ENCODE data around the gene ASF1B.
A peak's percentile ranks its signal among the peaks of the same experiment; 100 is the strongest.

ASF1B gene

DNA sequence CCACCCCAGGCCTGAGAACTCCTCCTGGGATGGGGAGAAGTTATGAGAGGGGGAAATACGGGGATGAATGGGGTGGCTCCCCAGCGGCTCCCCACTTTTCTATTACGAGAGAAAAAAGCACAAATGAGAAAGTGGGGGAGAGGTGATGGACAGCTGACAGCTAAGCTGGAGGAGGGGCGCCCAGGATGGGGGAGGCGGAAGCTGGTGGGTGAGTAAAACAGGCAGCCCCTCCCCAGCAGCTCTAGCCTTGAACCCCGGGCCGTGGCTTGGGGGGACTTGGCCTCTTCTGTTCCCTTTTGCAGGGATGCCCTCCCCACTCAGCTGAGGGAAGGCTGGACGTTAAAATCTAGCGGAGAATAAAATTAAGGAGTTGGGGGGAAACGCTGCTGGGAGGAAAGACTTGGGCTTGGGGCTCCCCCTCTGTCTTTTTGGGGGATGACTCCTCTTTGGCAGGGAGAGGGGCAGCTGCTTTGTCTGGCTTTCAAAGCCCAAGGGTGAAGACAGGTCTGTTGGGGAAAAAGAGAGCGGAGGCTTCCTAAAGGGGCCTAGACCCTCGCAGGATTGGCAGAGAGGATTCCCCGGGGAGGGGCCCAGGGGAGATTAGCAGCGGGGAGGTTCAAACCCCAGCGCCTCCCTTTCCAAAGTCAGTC is 44.5 kb downstream of the ASF1B start:
- Histone ChIP-seq H3K9me2 (replicated peaks; ENCODE audit: control insufficient read depth, low read length) (no peaks in the 10 kb centered on the region), H3K4me1 (ENCODE audit: control insufficient read depth, low read length) (peaks cover 18% of the 10 kb centered on the region), H3K27ac (ENCODE audit: low read depth, low read length) (peak overlapping the region; percentile 77), H3F3A (ENCODE audit: control insufficient read depth, insufficient read depth) (peaks cover 13% of the 10 kb centered on the region; the same call in 1 of the 2 replicates), H3K27me3 (ENCODE audit: control insufficient read depth, low read length) (no peaks in the 10 kb centered on the region), H3K79me2 (ENCODE audit: control insufficient read depth, low read length) (peaks cover 12% of the 10 kb centered on the region), H4K20me1 (ENCODE audit: control insufficient read depth, insufficient read depth, low read depth, low read length) (no peaks in the 10 kb centered on the region), H3K36me3 (ENCODE audit: control insufficient read depth, low read length) (peaks cover 29% of the 10 kb centered on the region), H3K4me3 (ENCODE audit: low read length) (peak overlapping the region; percentile 79), H3K4me2 (ENCODE audit: low read length) (peak overlapping the region; percentile 72), H3K9me3 (ENCODE audit: control insufficient read depth, insufficient read depth, low read length) (peaks cover 9% of the 10 kb centered on the region)
- no peak for TF ChIP-seq EZH2phosphoT487 (IDR thresholded peaks at IDR 0.05; ENCODE audit: borderline replicate concordance, low read length)
- TF ChIP-seq, protein P1, sequence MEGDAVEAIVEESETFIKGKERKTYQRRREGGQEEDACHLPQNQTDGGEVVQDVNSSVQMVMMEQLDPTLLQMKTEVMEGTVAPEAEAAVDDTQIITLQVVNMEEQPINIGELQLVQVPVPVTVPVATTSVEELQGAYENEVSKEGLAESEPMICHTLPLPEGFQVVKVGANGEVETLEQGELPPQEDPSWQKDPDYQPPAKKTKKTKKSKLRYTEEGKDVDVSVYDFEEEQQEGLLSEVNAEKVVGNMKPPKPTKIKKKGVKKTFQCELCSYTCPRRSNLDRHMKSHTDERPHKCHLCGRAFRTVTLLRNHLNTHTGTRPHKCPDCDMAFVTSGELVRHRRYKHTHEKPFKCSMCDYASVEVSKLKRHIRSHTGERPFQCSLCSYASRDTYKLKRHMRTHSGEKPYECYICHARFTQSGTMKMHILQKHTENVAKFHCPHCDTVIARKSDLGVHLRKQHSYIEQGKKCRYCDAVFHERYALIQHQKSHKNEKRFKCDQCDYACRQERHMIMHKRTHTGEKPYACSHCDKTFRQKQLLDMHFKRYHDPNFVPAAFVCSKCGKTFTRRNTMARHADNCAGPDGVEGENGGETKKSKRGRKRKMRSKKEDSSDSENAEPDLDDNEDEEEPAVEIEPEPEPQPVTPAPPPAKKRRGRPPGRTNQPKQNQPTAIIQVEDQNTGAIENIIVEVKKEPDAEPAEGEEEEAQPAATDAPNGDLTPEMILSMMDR (IDR thresholded peaks at IDR 0.05; ENCODE audit: low read depth, low read length, poor library complexity, severe bottlenecking), result peak; percentile 47

DNA sequence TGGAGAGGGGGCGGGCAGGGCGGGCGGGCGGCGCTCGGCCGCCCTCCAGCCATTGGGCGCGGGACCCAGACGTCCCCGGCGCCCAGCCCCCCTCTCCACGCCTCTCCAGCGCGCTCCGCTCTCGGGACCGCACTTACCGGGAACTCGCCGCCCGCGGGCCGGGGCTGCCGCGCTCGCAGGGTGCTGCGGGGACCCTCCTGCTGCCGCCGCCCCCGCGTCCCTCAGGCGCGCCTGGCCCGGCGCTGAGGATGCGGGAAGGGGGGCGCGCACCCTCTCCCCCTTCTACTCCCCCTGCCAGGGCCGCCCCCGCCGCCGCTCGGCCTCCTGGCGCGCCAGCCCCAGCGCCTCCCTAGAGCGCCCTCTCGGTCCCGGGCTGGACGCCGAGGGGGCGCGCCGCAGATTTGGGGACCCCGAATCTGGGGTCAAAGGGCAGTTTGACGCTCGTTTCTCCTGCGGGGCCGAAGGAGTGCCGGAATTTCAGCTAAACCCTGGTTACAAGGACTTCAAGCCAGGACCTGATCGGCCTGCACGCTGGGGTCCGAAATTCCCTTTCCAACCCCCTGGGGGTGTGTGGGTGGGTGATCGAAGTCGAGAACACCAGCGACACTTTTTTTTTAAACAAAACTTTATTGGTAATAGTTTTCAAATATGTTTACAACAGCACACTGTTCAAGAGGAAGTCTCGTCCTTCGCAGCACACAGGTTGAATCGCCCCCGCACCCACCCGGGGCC is 45.1 kb downstream of the ASF1B start:
- Histone ChIP-seq H3K36me3 (ENCODE audit: control insufficient read depth, low read length) (peaks cover 34% of the 10 kb centered on the region), H3K4me3 (ENCODE audit: low read length) (peak overlapping the region; percentile 79)

DNA sequence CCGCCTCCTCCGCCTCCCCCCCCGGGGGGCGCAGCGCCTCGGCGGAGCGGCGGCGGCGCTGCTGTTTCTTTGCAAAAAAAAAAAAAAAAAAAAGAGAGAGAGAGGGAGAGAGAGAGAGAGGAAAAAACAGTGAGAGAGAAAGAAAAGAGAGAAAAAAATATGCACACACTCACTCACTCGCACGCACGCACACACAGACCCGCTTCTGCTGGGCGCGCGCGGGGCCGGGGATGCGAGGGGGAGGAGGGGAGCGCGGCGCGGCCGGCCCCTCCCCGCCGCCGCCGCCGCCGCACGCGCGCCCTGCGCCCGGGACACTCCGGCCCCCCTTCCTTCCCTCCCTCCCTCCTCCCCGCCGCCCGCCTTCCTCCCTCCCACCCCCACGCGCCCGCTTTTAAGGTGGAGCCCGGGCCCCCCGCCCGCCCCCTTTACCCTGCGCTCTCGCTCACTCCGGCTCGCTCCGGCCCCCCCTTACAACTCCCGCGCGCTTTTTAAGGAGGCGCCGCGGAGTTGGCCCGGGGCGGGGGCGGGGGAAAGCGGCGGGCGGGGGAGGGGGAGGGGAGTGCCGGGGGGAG is 45.8 kb downstream of the ASF1B start, which contains the start of gene SAMD1:
SAMD1 (minus strand) TSS at position 243 of the 572 bp plus-strand sequence.
- peaks cover 39% of the 10 kb centered on the region for H3K36me3 ChIP-seq (ENCODE audit: control insufficient read depth, low read length)

More for the DNA sequence above, 45.1 kb downstream of the ASF1B start:
- Histone ChIP-seq H3K9me2 (replicated peaks; ENCODE audit: control insufficient read depth, low read length) (no peaks in the 10 kb centered on the region), H3K27ac (ENCODE audit: low read depth, low read length) (peak overlapping the region; percentile 77), H3K27me3 (ENCODE audit: control insufficient read depth, low read length) (no peaks in the 10 kb centered on the region), H3K79me2 (ENCODE audit: control insufficient read depth, low read length) (peaks cover 12% of the 10 kb centered on the region), H3K4me2 (ENCODE audit: low read length) (peak overlapping the region; percentile 72), H3F3A (ENCODE audit: control insufficient read depth, insufficient read depth) (peaks cover 13% of the 10 kb centered on the region; the same call in 1 of the 2 replicates), H3K4me1 (ENCODE audit: control insufficient read depth, low read length) (peaks cover 18% of the 10 kb centered on the region), H4K20me1 (ENCODE audit: control insufficient read depth, insufficient read depth, low read depth, low read length) (no peaks in the 10 kb centered on the region), H3K9me3 (ENCODE audit: control insufficient read depth, insufficient read depth, low read length) (peaks cover 9% of the 10 kb centered on the region)
- TF ChIP-seq, protein P1 (IDR thresholded peaks at IDR 0.05; ENCODE audit: low read depth, low read length, poor library complexity, severe bottlenecking), result peak; percentile 76
- TF ChIP-seq EZH2phosphoT487 (IDR thresholded peaks at IDR 0.05; ENCODE audit: borderline replicate concordance, low read length), result no peak

More for the DNA sequence above, 45.8 kb downstream of the ASF1B start, which contains the start of gene SAMD1:
- H3F3A ChIP-seq (ENCODE audit: control insufficient read depth, insufficient read depth), result peaks cover 13% of the 10 kb centered on the region; the same call in 1 of the 2 replicates
- peak within 1 kb of the TSS; percentile 79 for H3K4me3 ChIP-seq (ENCODE audit: low read length)
- H3K4me2 ChIP-seq (ENCODE audit: low read length), result peak within 1 kb of the TSS; percentile 81
- TF ChIP-seq, protein P1 (IDR thresholded peaks at IDR 0.05; ENCODE audit: low read depth, low read length, poor library complexity, severe bottlenecking), result no peak
- no peak for TF ChIP-seq EZH2phosphoT487 (IDR thresholded peaks at IDR 0.05; ENCODE audit: borderline replicate concordance, low read length)
- H3K4me1 ChIP-seq (ENCODE audit: control insufficient read depth, low read length), result peaks cover 18% of the 10 kb centered on the region
- peaks cover 9% of the 10 kb centered on the region for H3K9me3 ChIP-seq (ENCODE audit: control insufficient read depth, insufficient read depth, low read length)
- peak within 1 kb of the TSS; percentile 77 for H3K27ac ChIP-seq (ENCODE audit: low read depth, low read length)
- H3K9me2 ChIP-seq (replicated peaks; ENCODE audit: control insufficient read depth, low read length), result no peaks in the 10 kb centered on the region
- H4K20me1 ChIP-seq (ENCODE audit: control insufficient read depth, insufficient read depth, low read depth, low read length), result no peaks in the 10 kb centered on the region
- H3K79me2 ChIP-seq (ENCODE audit: control insufficient read depth, low read length), result peaks cover 12% of the 10 kb centered on the region
- no peaks in the 10 kb centered on the region for H3K27me3 ChIP-seq (ENCODE audit: control insufficient read depth, low read length)

Data from DOHH2 (cell line).